A673 (cell line): Measurements from ENCODE around the gene GRB10. TPM values are rescaled to one million over a fixed set of nuclear protein-coding genes. Genes with fewer than 3 reads are reported as not detected.
"Not testable (repeated sequence)": the region's sequence is repeated elsewhere in the genome, so short reads cannot be mapped to it uniquely, and the experiment has no call there.

Source experiments
- BruUV-seq: library from RNA; stranded (reverse); fragments of 400-500 nt; replicated peaks from 2 replicates; lab custom pipeline; 2021; lab: Mats Ljungman, UMichigan
- CTCF ChIA-PET: fragments of 300-600 bp; sonication (Branson Sonifier 250); formaldehyde crosslinking; loops from one replicate; lab custom pipeline; 2022; ENCODE audit warnings: antibody characterized with exemption; lab: Charles Lee
- POLR2A ChIA-PET: fragments of 300-600 bp; sonication (Branson Sonifier 250); formaldehyde crosslinking; loops from one replicate; lab custom pipeline; 2022; ENCODE audit warnings: antibody characterized with exemption; ENCODE audit not compliant: low non-redundant PET; lab: Charles Lee
- DNase-seq: peaks from one replicate; pipeline ENCODE4 v3.0.0-alpha.2; 2015; ENCODE audit warnings: low spot score
- H3K27ac ChIP-seq: fragments of 200-600 bp; sonication (generic); 2 replicates; pipeline ENCODE4 v1.5.1; 2016; ENCODE audit warnings: mixed run types, low read depth, mild to moderate bottlenecking, mixed read lengths, antibody characterized with exemption, low read length; ENCODE audit not compliant: poor library complexity, severe bottlenecking
- H3K27me3 ChIP-seq: fragments of 200-600 bp; sonication (generic); replicated peaks from 2 replicates; pipeline ENCODE4 v1.6.1; 2017; ENCODE audit warnings: mixed run types, low read depth, mild to moderate bottlenecking, mixed read lengths, antibody characterized with exemption, low read length; ENCODE audit not compliant: insufficient read depth, poor library complexity
- H3K36me3 ChIP-seq: fragments of 200-600 bp; sonication (generic); 2 replicates; pipeline ENCODE4 v1.6.1; 2016; ENCODE audit warnings: mixed run types, mild to moderate bottlenecking, mixed read lengths, antibody characterized with exemption, low read length; ENCODE audit not compliant: insufficient read depth, poor library complexity, severe bottlenecking
- H3K4me1 ChIP-seq: fragments of 200-600 bp; sonication (generic); 2 replicates; pipeline ENCODE4 v1.6.1; 2017; ENCODE audit warnings: mixed run types, mild to moderate bottlenecking, mixed read lengths, antibody characterized with exemption, low read length; ENCODE audit not compliant: insufficient read depth, poor library complexity, severe bottlenecking
- H3K4me3 ChIP-seq: fragments of 200-600 bp; sonication (generic); 2 replicates; pipeline ENCODE4 v1.5.1; 2016; ENCODE audit warnings: low read depth, mixed run types, mild to moderate bottlenecking, mixed read lengths, low read length; ENCODE audit not compliant: poor library complexity, severe bottlenecking
- H3K9me3 ChIP-seq: fragments of 200-600 bp; sonication (generic); 2 replicates; pipeline ENCODE4 v1.6.1; 2016; ENCODE audit warnings: mixed run types, low read depth, mild to moderate bottlenecking, mixed read lengths, antibody characterized with exemption, low read length; ENCODE audit not compliant: poor library complexity, severe bottlenecking
- EZH2 ChIP-seq: fragments of 200-600 bp; sonication (generic); IDR thresholded peaks from 2 replicates; pipeline ENCODE4 v1.6.1; 2017; ENCODE audit warnings: borderline replicate concordance, low read depth, mild to moderate bottlenecking, mixed read lengths, antibody characterized with exemption, low read length; ENCODE audit not compliant: poor library complexity, severe bottlenecking
- intact Hi-C: fragments of 100-400 bp; cut with micrococcal nuclease; formaldehyde crosslinking; loops from one replicate; pipeline ENCODE4 v1.10.0; 2022; ENCODE audit not compliant: unreplicated experiment
- total RNA-seq: library from RNA; stranded (reverse); gene quantifications from 2 replicates; pipeline ENCODE4 v1.2.3, GENCODE V29; 2021
- TF ChIP-seq, protein P1 (sequence below): fragments of 300-800, 200-600 bp; sonication (generic); conservative IDR thresholded peaks from 2 replicates; pipeline ENCODE4 v1.5.1; 2017; ENCODE audit warnings: low read depth, mild to moderate bottlenecking, antibody characterized with exemption, low read length, moderate library complexity, mixed read lengths

The GRB10 gene
- total RNA-seq, 1 experiment from 2014 or later, result 0.41 TPM

- BruUV-seq, result no TSS peak
These were observed 8.4 kb downstream of the GRB10 start for GRCh38 chr7:50774319-50774718.

DNA sequence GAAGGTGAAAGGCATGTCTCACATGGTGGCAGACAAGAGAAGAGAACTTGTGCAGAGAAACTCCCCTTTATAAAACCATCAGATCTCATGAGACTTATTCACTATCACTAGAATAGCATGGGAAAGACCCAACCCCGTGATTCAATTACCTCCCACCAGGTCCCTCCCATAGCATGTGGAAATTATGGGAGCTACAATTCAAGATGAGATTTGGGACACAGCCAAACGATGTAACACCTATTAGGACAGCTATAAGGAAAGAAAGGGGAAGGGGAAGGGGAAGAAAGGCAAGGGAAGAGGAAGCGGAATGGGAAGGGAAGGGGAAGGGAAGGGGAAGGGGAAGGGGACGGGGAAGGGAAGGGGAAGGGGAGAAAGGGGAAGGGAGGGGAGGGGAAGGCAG lies 9.6 kb downstream of the GRB10 start:
- H3K4me3 ChIP-seq, H3K27me3 ChIP-seq, intact Hi-C loops, POLR2A ChIA-PET, H3K36me3 ChIP-seq, BruUV-seq, H3K27ac ChIP-seq, DNase-seq, CTCF ChIA-PET, H3K4me1 ChIP-seq: not testable (repeated sequence)
- H3K9me3 ChIP-seq, result peaks cover 18% of the 10 kb centered on the region

More at GRCh38 chr7:50774319-50774718, 8.4 kb downstream of the GRB10 start:
- no peaks in the 10 kb centered on the region for H3K27me3 ChIP-seq
- no peak for DNase-seq
- no peak for TF ChIP-seq EZH2
- H3K27ac ChIP-seq, result no peak overlapping the region
- no peak overlapping the region for H3K4me3 ChIP-seq
- H3K4me1 ChIP-seq, result no peaks in the 10 kb centered on the region
- H3K9me3 ChIP-seq, result peaks cover 18% of the 10 kb centered on the region
- intact Hi-C loops, result no loop called here
- CTCF ChIA-PET, result no interaction called here
- H3K36me3 ChIP-seq, result no peaks in the 10 kb centered on the region
- POLR2A ChIA-PET, result no interaction called here

- BruUV-seq, result no TSS peak
- ChIA-PET CTCF (no interaction called here), POLR2A (no interaction called here)
- no peak for DNase-seq
- TF ChIP-seq, protein P1, sequence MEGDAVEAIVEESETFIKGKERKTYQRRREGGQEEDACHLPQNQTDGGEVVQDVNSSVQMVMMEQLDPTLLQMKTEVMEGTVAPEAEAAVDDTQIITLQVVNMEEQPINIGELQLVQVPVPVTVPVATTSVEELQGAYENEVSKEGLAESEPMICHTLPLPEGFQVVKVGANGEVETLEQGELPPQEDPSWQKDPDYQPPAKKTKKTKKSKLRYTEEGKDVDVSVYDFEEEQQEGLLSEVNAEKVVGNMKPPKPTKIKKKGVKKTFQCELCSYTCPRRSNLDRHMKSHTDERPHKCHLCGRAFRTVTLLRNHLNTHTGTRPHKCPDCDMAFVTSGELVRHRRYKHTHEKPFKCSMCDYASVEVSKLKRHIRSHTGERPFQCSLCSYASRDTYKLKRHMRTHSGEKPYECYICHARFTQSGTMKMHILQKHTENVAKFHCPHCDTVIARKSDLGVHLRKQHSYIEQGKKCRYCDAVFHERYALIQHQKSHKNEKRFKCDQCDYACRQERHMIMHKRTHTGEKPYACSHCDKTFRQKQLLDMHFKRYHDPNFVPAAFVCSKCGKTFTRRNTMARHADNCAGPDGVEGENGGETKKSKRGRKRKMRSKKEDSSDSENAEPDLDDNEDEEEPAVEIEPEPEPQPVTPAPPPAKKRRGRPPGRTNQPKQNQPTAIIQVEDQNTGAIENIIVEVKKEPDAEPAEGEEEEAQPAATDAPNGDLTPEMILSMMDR, result no peak
- TF ChIP-seq EZH2, result no peak
- Histone ChIP-seq H3K36me3 (no peaks in the 10 kb centered on the region), H3K4me1 (no peaks in the 10 kb centered on the region), H3K27ac (no peak overlapping the region), H3K9me3 (peaks cover 18% of the 10 kb centered on the region), H3K4me3 (no peak overlapping the region), H3K27me3 (no peaks in the 10 kb centered on the region)
- intact Hi-C loops, result no loop called here
These were observed 11.3 kb downstream of the GRB10 start for GRCh38 chr7:50771120-50772002.

DNA sequence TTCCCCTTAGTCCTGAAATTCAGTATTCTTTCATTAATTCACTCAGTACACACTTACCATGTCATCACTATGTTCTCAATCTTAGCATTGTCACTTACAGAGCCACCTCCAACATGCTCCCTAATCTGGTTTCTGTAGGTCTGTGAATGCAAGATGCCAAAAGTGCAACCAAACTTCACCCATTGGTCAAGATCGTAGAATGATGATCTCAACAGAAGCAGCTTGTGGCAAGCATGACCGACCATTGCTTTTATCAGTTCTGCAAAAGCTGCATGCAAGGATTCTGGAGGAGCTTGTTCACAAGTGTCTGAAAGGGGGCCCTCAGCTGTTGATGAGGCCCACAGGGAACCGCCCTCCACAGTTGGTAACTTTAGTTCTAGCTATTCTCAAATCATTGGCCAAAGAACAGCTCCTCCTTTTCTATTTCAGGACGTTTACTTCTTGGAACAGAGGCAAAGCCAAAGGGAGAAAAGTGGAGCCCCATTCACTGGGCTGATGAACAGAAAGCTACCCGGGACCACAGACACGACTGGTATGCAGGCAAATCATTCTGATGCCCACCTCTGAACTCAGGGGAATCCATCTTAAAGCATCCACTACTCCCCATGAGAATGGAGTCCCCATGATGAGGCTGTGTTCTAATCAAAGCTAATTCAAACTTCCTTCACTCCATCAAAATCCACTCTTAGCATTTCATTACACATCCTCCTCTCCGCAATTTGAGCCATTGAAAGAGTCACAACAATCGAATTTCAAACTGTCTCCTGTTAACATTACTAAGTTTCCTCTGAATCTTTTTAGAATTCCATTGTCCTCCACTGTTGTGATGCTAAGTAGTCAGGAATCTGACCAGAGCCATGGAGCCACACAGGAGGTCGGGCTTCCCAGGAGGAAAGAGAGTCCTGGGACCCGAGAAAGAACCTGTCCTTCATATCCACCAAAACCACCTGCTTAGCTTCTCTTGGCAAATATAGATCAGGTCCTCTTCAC lies 13.9 kb downstream of the GRB10 start:
- no peak for DNase-seq
- Histone ChIP-seq H3K4me1 (no peaks in the 10 kb centered on the region), H3K27ac (no peak overlapping the region), H3K4me3 (no peak overlapping the region), H3K9me3 (peaks cover 11% of the 10 kb centered on the region), H3K27me3 (no peaks in the 10 kb centered on the region), H3K36me3 (no peaks in the 10 kb centered on the region)
- POLR2A ChIA-PET, result no interaction called here
- CTCF ChIA-PET, result no interaction called here
- BruUV-seq, result no TSS peak
- no peak for TF ChIP-seq EZH2
- TF ChIP-seq, protein P1, result no peak
- intact Hi-C loops, result no loop called here
